GM12878 (cell line): ENCODE measurements around the gene FILIP1L.

ENCODE experiments used
- ATF2 ChIP-seq: IDR thresholded peaks from 2 replicates; pipeline ENCODE4 v1.6.1; 2012; ENCODE audit warnings: low read length, inconsistent platforms
- ATF3 ChIP-seq: IDR thresholded peaks from 2 replicates; pipeline ENCODE4 v1.6.1; 2011; ENCODE audit warnings: low read depth, mild to moderate bottlenecking, low read length, moderate library complexity, borderline replicate concordance; ENCODE audit errors: extremely low read depth
- BACH1 ChIP-seq: fragments of 450-650 bp; IDR thresholded peaks from 2 replicates; pipeline ENCODE4 v1.6.1; 2017; ENCODE audit warnings: mild to moderate bottlenecking, borderline replicate concordance
- BHLHE40 ChIP-seq, 2 experiments: fragments of 450-650 bp in 1 of 2; IDR thresholded peaks; 2 replicates each; pipeline ENCODE4 v1.6.1; 2011 to 2017; ENCODE audit warnings: low read depth in 2 of 2, borderline replicate concordance in 1 of 2, improper control_type of control experiment in 1 of 2, low read length in 1 of 2, mild to moderate bottlenecking in 1 of 2
- E2F4 ChIP-seq: IDR thresholded peaks from 2 replicates; pipeline ENCODE4 v1.6.1; 2012; ENCODE audit warnings: low read depth, low read length, improper control_type of control experiment
- MEF2A ChIP-seq: IDR thresholded peaks from 2 replicates; pipeline ENCODE4 v1.6.1; 2011; ENCODE audit warnings: low read depth, mild to moderate bottlenecking, low read length, moderate library complexity; ENCODE audit not compliant: insufficient read depth
- POLR2AphosphoS5 ChIP-seq: IDR thresholded peaks from 2 replicates; pipeline ENCODE4 v1.6.1; 2011; ENCODE audit warnings: mild to moderate bottlenecking, low read length, inconsistent platforms
- SIX5 ChIP-seq: IDR thresholded peaks from 2 replicates; pipeline ENCODE4 v1.6.1; 2011; ENCODE audit warnings: mild to moderate bottlenecking, low read depth, low read length, moderate library complexity; ENCODE audit not compliant: severe bottlenecking
- SREBF1 ChIP-seq: IDR thresholded peaks from 2 replicates; pipeline ENCODE4 v1.6.1; 2012; ENCODE audit warnings: mild to moderate bottlenecking, low read length

- TF ChIP-seq POLR2AphosphoS5 (no peak), ATF3 (no peak), SREBF1 (no peak), BACH1 (no peak), MEF2A (no peak), BHLHE40 (IDR thresholded peaks at IDR 0.05; ENCODE audit: borderline replicate concordance in 1 of 2, low read depth in 2 of 2, low read length in 1 of 2) (no peak), SIX5 (no peak), E2F4 (no peak), ATF2 (no peak)
These were observed 304.7 kb downstream of the FILIP1L start for GRCh38 chr3:99809565-99809964.
